OCI-LY7 (cell line): ENCODE data around the gene GAK. TPM values are rescaled to one million over a fixed set of nuclear protein-coding genes. Genes with fewer than 3 reads are reported as not detected.

ENCODE experiments used
- BruUV-seq: library from RNA; stranded (reverse); fragments of 400-500 nt; replicated peaks from 2 replicates; lab custom pipeline; 2021; lab: Mats Ljungman, UMichigan
- CTCF ChIA-PET: fragments of 300-600 bp; sonication (Branson Sonifier 250); formaldehyde crosslinking; loops from one replicate; lab custom pipeline; 2022; ENCODE audit warnings: antibody characterized with exemption; ENCODE audit not compliant: unreplicated experiment; lab: Charles Lee
- POLR2A ChIA-PET: fragments of 300-600 bp; sonication (Branson Sonifier 250); formaldehyde crosslinking; loops from one replicate; lab custom pipeline; 2022; ENCODE audit warnings: antibody characterized with exemption; lab: Charles Lee
- DNase-seq: peaks from one replicate; pipeline ENCODE4 v3.0.0-alpha.2; 2015; ENCODE audit warnings: low spot score
- H2AFZ ChIP-seq: fragments of 200-600 bp; sonication (generic), shearing (Covaris generic); 2 replicates; pipeline ENCODE4 v1.6.1; 2014; ENCODE audit warnings: mild to moderate bottlenecking, antibody characterized with exemption, low read length, moderate library complexity
- H3K27ac ChIP-seq: fragments of 200-600 bp; sonication (generic); 2 replicates; pipeline ENCODE4 v1.5.1; 2014; ENCODE audit warnings: mixed run types, low read depth, mild to moderate bottlenecking, moderate library complexity, low read length, inconsistent platforms; ENCODE audit not compliant: poor library complexity, severe bottlenecking
- H3K36me3 ChIP-seq: fragments of 200-600 bp; sonication (generic); 2 replicates; pipeline ENCODE4 v1.6.1; 2014; ENCODE audit warnings: mild to moderate bottlenecking, antibody characterized with exemption, low read length, moderate library complexity, mixed read lengths; ENCODE audit not compliant: insufficient read depth
- H3K4me1 ChIP-seq: fragments of 200-600 bp; sonication (generic); 2 replicates; pipeline ENCODE4 v1.5.1; 2014; ENCODE audit warnings: mild to moderate bottlenecking, low read length; ENCODE audit not compliant: insufficient read depth, poor library complexity, severe bottlenecking
- H3K4me2 ChIP-seq: fragments of 200-600 bp; sonication (generic); 2 replicates; pipeline ENCODE4 v1.6.1; 2014; ENCODE audit warnings: mild to moderate bottlenecking, low read length
- H3K4me3 ChIP-seq: fragments of 200-600 bp; sonication (generic); 2 replicates; pipeline ENCODE4 v1.5.1; 2014; ENCODE audit warnings: mild to moderate bottlenecking, low read depth, low read length; ENCODE audit not compliant: poor library complexity, severe bottlenecking
- H3K79me2 ChIP-seq: fragments of 200-600 bp; sonication (generic); 2 replicates; pipeline ENCODE4 v1.6.1; 2016; ENCODE audit warnings: low read depth, mild to moderate bottlenecking, low read length, moderate library complexity, mixed read lengths; ENCODE audit not compliant: insufficient read depth
- H3K9me2 ChIP-seq: fragments of 200-600 bp; sonication (generic); 2 replicates; pipeline ENCODE4 v1.6.1; 2016; ENCODE audit warnings: mild to moderate bottlenecking, low read length, mixed read lengths; ENCODE audit not compliant: insufficient read depth
- H3K9me3 ChIP-seq: fragments of 200-600 bp; sonication (generic); 2 replicates; pipeline ENCODE4 v1.6.1; 2014; ENCODE audit warnings: mild to moderate bottlenecking, mixed run types, low read length, mixed read lengths
- H4K20me1 ChIP-seq: fragments of 200-600 bp; sonication (generic); 2 replicates; pipeline ENCODE4 v1.6.1; 2014; ENCODE audit warnings: mild to moderate bottlenecking, antibody characterized with exemption, low read length, moderate library complexity, mixed read lengths; ENCODE audit not compliant: insufficient read depth
- CTCF ChIP-seq: fragments of 200-600 bp; sonication (generic); conservative IDR thresholded peaks from 2 replicates; pipeline ENCODE4 v1.5.1; 2014; ENCODE audit warnings: mild to moderate bottlenecking, antibody characterized with exemption, low read length, moderate library complexity, mixed read lengths
- EZH2phosphoT487 ChIP-seq: fragments of 200-600 bp; sonication (generic); IDR thresholded peaks from 2 replicates; pipeline ENCODE4 v1.6.1; 2018; ENCODE audit warnings: low read depth, borderline replicate concordance, mild to moderate bottlenecking, mixed run types, antibody characterized with exemption, low read length, moderate library complexity, mixed read lengths
- intact Hi-C: fragments of 100-400 bp; cut with micrococcal nuclease; formaldehyde crosslinking; loops from one replicate; pipeline ENCODE4 v1.10.0; 2022; ENCODE audit not compliant: unreplicated experiment
- total RNA-seq, 2 experiments: library from RNA; depleted of rRNA in 1 of 2; stranded (reverse); fragments of >200 nt in 1 of 2; shearing (Covaris generic) in 1 of 2; gene quantifications; 2 replicates each; pipeline ENCODE4 v1.2.3, GENCODE V29; 2014 to 2022

The GAK gene
- total RNA-seq, 2 experiments from 2014 or later, result 86.1 to 107 TPM

- Histone ChIP-seq H3K79me2 (no peaks in the 10 kb centered on the region), H3K36me3 (peaks cover 56% of the 10 kb centered on the region), H3K9me2 (no peaks in the 10 kb centered on the region), H3K27ac (no peak overlapping the region), H3K9me3 (no peaks in the 10 kb centered on the region), H3K4me2 (no peak overlapping the region), H4K20me1 (no peaks in the 10 kb centered on the region), H2AFZ (no peak overlapping the region), H3K4me1 (no peaks in the 10 kb centered on the region), H3K4me3 (no peak overlapping the region)
- DNase-seq, result no peak
- ChIA-PET CTCF (interaction anchor here (1.0 kb wide), 1 partner anchor 148 kb away, joined by 3 read pairs; no protein-coding TSS in a partner anchor), POLR2A (interaction anchor here (0.7 kb wide), 1 partner anchor 8 kb away, joined by 3 read pairs; no protein-coding TSS in a partner anchor)
- intact Hi-C loops, result loop anchor here (5.0 kb wide), 2 partner anchors 97 to 148 kb away; partner anchors contain the start of gene IDUA
- TF ChIP-seq EZH2phosphoT487 (no peak), CTCF (no peak)
- BruUV-seq, result no TSS peak
Observed at GRCh38 chr4:890036-890695, 42.0 kb downstream of the GAK start.

- Histone ChIP-seq H3K4me3 (no peak overlapping the region), H4K20me1 (no peaks in the 10 kb centered on the region), H3K4me1 (no peaks in the 10 kb centered on the region), H3K79me2 (no peaks in the 10 kb centered on the region), H2AFZ (no peak overlapping the region), H3K9me2 (no peaks in the 10 kb centered on the region), H3K4me2 (no peak overlapping the region), H3K27ac (no peak overlapping the region), H3K36me3 (peaks cover 56% of the 10 kb centered on the region), H3K9me3 (no peaks in the 10 kb centered on the region)
- intact Hi-C loops, result no loop called here
- BruUV-seq, result no TSS peak
- DNase-seq, result no peak
- POLR2A ChIA-PET, result no interaction called here
- TF ChIP-seq EZH2phosphoT487, result no peak
- no peak for TF ChIP-seq CTCF
- CTCF ChIA-PET, result no interaction called here
Observed at GRCh38 chr4:889516-889915, 42.6 kb downstream of the GAK start.

- Histone ChIP-seq H3K4me1 (no peaks in the 10 kb centered on the region), H3K27ac (no peak overlapping the region), H2AFZ (no peak overlapping the region), H4K20me1 (no peaks in the 10 kb centered on the region), H3K9me2 (no peaks in the 10 kb centered on the region), H3K4me3 (no peak overlapping the region), H3K79me2 (no peaks in the 10 kb centered on the region), H3K36me3 (peaks cover 54% of the 10 kb centered on the region), H3K4me2 (no peak overlapping the region), H3K9me3 (no peaks in the 10 kb centered on the region)
- intact Hi-C loops, result no loop called here
- DNase-seq, result no peak
- TF ChIP-seq EZH2phosphoT487 (no peak), CTCF (no peak)
- POLR2A ChIA-PET, result no interaction called here
- CTCF ChIA-PET, result no interaction called here
- BruUV-seq, result no TSS peak
Observed at GRCh38 chr4:888029-888428, 44.1 kb downstream of the GAK start.
